Tibial artery (tissue), 4 donors: ENCODE measurements around the gene NHSL2.

Experiments used
- DNase-seq, 2 donors: peaks; one replicate each; pipeline ENCODE4 v3.0.0-alpha.2; 2019
- H3K27ac ChIP-seq, 2 donors: fragments of 200-600 bp; sonication (generic) in 1 of 2; 1 replicate in 1 of 2; 2 replicates in 1 of 2; pipeline ENCODE4 v1.5.1; 2018 to 2019; ENCODE audit warnings: mild to moderate bottlenecking in 1 of 2
- H3K27me3 ChIP-seq, 2 donors: fragments of 200-600 bp; sonication (generic) in 1 of 2; one replicate each; pipeline versions ENCODE4 v1.5.1 to v1.6.0; 2016 to 2019
- H3K36me3 ChIP-seq, 3 donors: fragments of 200-600 bp; sonication (generic) in 2 of 3; one replicate each; pipeline ENCODE4 v1.5.1; 2016 to 2019; ENCODE audit warnings: mild to moderate bottlenecking in 2 of 3
- H3K4me1 ChIP-seq, 4 donors: fragments of 200-600 bp; sonication (generic) in 2 of 4; 1 replicate in 3 of 4; 2 replicates in 1 of 4; pipeline ENCODE4 v1.5.1; 2016 to 2019
- H3K4me3 ChIP-seq, 2 donors: fragments of 200-600 bp; sonication (generic) in 1 of 2; 1 replicate in 1 of 2; 2 replicates in 1 of 2; pipeline ENCODE4 v1.5.1; 2018 to 2019; ENCODE audit warnings: mild to moderate bottlenecking in 2 of 2
- H3K9me3 ChIP-seq, 3 donors: fragments of 200-600 bp; sonication (generic) in 1 of 3; one replicate each; pipeline ENCODE4 v1.5.1; 2016 to 2019
- intact Hi-C: fragments of 100-400 bp; cut with DNase I; formaldehyde crosslinking; loops from one replicate; pipeline ENCODE4 v1.15.0; 2023; ENCODE audit warnings: low total_unique reads
- TF ChIP-seq, protein P1 (sequence below), 2 experiments: fragments of 200-600 bp in 1 of 2; fragments of 450-650 bp in 1 of 2; IDR thresholded peaks; one replicate each; pipeline ENCODE4 v1.5.1; 2017 to 2019; ENCODE audit warnings: antibody characterized with exemption in 2 of 2, mild to moderate bottlenecking in 1 of 2, moderate library complexity in 1 of 2

NHSL2 gene

DNA sequence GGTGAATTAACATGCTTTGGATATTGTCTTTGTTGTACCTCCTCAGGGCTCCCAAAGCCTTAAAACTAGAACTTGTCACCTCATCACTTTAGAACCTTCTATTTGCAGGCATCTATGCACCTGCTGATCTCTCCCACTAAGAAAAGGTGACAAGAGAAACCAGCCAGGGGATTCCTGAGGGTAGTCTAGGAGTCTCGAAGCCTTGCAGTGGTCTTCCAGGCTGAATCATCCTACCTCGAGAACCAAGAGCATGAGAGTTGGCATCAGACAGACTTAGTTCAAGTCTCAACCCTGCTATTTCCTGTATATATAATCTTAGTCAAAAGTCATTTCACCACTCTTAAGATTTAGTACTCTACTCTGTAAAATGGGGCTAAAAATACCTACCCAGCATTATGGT is 191.5 kb downstream of the NHSL2 start:
- Histone ChIP-seq H3K27me3 (no peaks in the 10 kb centered on the region), H3K36me3 (no peaks in the 10 kb centered on the region), H3K27ac (no peak overlapping the region), H3K4me1 (peaks cover 0 to 18% (median 0%) of the 10 kb centered on the region in 4 donors), H3K9me3 (no peaks in the 10 kb centered on the region), H3K4me3 (no peak overlapping the region)
- no peak for DNase-seq
- intact Hi-C loops, result no loop called here
- TF ChIP-seq, protein P1, sequence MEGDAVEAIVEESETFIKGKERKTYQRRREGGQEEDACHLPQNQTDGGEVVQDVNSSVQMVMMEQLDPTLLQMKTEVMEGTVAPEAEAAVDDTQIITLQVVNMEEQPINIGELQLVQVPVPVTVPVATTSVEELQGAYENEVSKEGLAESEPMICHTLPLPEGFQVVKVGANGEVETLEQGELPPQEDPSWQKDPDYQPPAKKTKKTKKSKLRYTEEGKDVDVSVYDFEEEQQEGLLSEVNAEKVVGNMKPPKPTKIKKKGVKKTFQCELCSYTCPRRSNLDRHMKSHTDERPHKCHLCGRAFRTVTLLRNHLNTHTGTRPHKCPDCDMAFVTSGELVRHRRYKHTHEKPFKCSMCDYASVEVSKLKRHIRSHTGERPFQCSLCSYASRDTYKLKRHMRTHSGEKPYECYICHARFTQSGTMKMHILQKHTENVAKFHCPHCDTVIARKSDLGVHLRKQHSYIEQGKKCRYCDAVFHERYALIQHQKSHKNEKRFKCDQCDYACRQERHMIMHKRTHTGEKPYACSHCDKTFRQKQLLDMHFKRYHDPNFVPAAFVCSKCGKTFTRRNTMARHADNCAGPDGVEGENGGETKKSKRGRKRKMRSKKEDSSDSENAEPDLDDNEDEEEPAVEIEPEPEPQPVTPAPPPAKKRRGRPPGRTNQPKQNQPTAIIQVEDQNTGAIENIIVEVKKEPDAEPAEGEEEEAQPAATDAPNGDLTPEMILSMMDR (IDR thresholded peaks at IDR 0.05), result no peak

DNA sequence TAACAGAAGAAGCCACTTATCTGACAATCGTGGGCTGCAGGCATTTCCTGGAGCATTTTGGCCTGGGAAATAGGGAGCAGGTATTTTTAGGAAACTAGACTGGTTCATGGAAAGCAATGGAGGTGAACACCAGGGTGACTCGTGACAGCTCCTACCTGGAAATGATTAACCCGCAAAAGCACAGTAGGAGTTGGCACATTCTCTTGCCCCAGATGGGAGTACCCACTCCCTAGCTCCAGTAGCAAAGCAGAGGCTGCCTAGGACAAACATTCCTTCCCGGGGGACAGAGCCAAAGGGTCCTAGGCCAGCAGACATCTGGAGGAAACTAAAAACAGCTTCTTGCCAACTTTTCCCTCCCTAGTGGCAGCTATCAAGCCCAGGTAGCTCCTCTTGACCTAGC is 192.1 kb downstream of the NHSL2 start:
- TF ChIP-seq, protein P1 (IDR thresholded peaks at IDR 0.05), result no peak
- Histone ChIP-seq H3K4me1 (peaks cover 0 to 18% (median 0%) of the 10 kb centered on the region in 4 donors), H3K27ac (no peak overlapping the region), H3K36me3 (no peaks in the 10 kb centered on the region), H3K9me3 (no peaks in the 10 kb centered on the region), H3K27me3 (no peaks in the 10 kb centered on the region), H3K4me3 (no peak overlapping the region)
- no peak for DNase-seq
- intact Hi-C loops, result no loop called here

DNA sequence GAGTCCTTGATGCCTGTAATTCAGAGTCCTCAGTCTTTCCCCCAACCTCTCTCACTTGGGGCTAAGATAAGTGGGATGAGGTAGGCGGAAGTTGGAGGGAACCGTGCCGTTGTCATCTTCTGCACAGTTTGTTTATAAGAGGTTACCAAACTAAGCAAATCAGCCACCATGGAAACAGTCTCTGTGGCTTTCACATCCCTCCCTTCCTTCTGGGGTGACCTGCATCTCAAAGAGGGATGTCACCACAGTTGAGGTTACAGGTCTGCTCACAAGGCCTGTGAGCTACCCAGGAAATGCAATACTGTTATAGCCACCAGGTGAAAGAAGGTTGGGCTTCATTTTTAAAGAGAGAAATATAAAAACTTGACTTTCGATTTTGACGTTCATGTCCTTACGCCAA is 194.8 kb downstream of the NHSL2 start:
- Histone ChIP-seq H3K9me3 (no peaks in the 10 kb centered on the region), H3K27ac (no peak overlapping the region), H3K27me3 (no peaks in the 10 kb centered on the region), H3K4me3 (no peak overlapping the region), H3K4me1 (peaks cover 0 to 18% (median 0%) of the 10 kb centered on the region in 4 donors), H3K36me3 (no peaks in the 10 kb centered on the region)
- TF ChIP-seq, protein P1 (IDR thresholded peaks at IDR 0.05), result no peak
- intact Hi-C loops, result no loop called here
- no peak for DNase-seq

DNA sequence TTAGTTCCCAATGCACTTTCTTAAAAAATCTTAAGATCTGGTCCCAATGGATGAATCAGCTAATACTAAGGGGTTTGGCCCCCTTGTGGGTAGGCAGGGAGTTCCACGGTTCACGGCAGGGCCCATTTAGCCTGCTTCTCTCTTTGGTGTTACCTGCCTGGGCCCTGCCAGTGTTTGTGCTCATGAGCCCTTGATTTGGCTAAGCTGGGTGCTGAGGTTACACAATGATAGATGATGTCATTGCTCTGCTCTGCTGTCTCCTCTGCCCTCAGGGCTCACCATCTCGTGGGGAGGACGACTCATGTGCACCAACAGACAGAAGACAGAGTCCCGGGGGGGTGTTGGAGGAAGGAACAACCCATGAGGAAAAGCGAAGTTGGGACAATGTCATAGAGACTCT is 196.7 kb downstream of the NHSL2 start:
- no peak overlapping the region for H3K4me3 ChIP-seq

DNA sequence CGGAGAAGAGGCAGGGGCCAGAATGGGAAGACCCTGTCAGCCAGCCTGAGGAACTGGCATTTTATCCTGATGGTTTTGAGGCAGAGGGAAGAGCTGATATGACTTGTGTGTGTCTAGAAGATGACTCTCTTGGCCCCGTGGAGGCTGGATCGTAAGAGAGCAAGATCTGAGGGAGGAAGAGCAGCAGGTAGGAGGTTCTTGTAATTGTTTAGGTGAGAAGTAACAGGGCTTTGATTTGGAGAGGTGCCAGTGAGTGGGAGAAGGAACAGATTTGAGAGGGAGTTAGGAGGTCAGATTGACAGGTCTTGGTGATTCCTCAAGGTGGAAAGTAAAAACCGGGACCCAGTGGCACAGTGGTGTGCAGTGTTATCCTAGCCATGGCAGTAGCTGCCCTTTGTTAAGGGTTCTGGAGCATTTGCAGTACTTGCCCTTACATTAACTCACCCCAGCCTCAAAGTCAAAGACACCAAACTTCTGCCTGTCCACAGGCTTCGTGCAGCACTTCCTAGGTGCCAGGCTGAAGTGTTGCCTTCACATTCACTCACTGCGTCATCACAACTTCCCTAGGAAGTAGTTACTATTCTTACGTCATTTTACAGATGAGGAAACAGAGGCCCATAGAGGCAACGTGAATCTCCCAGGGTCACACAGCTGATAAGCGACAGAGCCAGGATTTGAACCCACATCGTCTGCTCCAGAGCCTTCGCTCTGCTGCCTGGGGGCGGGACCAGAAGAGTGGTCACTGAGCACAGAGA is 197.4 kb downstream of the NHSL2 start:
- no peak for DNase-seq
- intact Hi-C loops, result no loop called here

More for the DNA sequence above, 196.7 kb downstream of the NHSL2 start:
- intact Hi-C loops, result no loop called here
- DNase-seq, result no peak
- Histone ChIP-seq H3K36me3 (no peaks in the 10 kb centered on the region), H3K27me3 (no peaks in the 10 kb centered on the region), H3K27ac (no peak overlapping the region), H3K9me3 (no peaks in the 10 kb centered on the region), H3K4me1 (peaks cover 0 to 7% (median 0%) of the 10 kb centered on the region in 4 donors)
- TF ChIP-seq, protein P1 (IDR thresholded peaks at IDR 0.05), result no peak

More for the DNA sequence above, 197.4 kb downstream of the NHSL2 start:
- Histone ChIP-seq H3K27me3 (no peaks in the 10 kb centered on the region), H3K27ac (no peak overlapping the region), H3K9me3 (no peaks in the 10 kb centered on the region), H3K4me1 (peaks cover 0 to 2% (median 0%) of the 10 kb centered on the region in 4 donors), H3K4me3 (no peak overlapping the region), H3K36me3 (no peaks in the 10 kb centered on the region)
- TF ChIP-seq, protein P1 (IDR thresholded peaks at IDR 0.05), result no peak
